ENCODE results near the gene SLCO2A1.

Gene SLCO2A1

DNA sequence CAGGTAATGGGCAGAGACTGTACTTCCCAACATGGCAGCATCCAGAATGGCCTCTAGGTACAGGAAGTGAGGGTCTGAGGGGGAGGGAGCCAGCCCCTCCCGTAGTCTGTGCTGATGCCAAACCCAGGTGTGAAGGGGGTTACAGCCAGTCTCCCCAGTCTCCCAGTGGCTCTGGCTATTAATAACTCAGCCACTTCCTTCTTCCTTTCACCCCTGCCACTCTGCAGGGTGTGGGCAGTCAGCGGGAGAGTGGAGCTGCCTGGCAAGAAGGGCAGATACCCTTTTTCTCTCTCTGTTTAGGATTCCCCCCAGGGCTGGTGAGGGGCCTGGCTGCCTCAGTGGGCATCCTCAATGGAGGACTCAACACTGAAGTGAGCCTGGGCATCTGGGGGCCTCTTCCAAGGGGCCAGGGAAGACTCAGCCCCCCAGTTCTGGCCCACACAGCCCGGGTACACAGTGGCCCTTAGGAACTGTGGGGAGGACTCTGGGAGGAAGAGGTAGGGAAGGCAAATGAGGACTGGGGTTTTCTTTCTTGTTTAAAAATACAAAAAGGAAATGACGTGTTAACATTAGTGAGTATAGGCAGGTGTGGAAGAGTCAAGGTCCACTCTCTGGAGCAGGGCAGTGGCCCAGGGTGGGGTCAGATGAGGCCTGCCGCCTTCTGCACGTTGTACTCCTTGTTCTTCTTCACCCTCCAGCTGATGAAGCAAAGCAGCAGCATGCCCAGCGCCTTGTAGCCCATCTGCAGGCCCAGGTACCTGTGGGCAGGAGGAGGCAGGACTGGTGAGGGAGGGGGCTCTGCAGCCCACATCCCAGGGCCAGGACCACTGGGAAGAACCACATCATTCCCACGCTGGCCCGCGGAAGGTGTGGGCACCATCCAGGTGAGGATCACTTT, 95.4 kb downstream of the SLCO2A1 start:
- TF ChIP-seq BACH2 (CRISPR knock-in tag; IDR thresholded peaks at IDR 0.05; ENCODE audit: borderline replicate concordance): no peak
- TF ChIP-seq, protein P1, sequence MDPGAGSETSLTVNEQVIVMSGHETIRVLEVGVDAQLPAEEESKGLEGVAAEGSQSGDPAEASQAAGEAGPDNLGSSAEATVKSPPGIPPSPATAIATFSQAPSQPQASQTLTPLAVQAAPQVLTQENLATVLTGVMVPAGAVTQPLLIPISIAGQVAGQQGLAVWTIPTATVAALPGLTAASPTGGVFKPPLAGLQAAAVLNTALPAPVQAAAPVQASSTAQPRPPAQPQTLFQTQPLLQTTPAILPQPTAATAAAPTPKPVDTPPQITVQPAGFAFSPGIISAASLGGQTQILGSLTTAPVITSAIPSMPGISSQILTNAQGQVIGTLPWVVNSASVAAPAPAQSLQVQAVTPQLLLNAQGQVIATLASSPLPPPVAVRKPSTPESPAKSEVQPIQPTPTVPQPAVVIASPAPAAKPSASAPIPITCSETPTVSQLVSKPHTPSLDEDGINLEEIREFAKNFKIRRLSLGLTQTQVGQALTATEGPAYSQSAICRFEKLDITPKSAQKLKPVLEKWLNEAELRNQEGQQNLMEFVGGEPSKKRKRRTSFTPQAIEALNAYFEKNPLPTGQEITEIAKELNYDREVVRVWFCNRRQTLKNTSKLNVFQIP (CRISPR knock-in tag; IDR thresholded peaks at IDR 0.05; ENCODE audit: borderline replicate concordance, low read depth): no peak
- TF ChIP-seq, protein P2, sequence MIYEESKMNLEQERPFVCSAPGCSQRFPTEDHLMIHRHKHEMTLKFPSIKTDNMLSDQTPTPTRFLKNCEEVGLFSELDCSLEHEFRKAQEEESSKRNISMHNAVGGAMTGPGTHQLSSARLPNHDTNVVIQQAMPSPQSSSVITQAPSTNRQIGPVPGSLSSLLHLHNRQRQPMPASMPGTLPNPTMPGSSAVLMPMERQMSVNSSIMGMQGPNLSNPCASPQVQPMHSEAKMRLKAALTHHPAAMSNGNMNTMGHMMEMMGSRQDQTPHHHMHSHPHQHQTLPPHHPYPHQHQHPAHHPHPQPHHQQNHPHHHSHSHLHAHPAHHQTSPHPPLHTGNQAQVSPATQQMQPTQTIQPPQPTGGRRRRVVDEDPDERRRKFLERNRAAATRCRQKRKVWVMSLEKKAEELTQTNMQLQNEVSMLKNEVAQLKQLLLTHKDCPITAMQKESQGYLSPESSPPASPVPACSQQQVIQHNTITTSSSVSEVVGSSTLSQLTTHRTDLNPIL (CRISPR knock-in tag; IDR thresholded peaks at IDR 0.05; ENCODE audit: low read depth): no peak
- TF ChIP-seq, protein P3, sequence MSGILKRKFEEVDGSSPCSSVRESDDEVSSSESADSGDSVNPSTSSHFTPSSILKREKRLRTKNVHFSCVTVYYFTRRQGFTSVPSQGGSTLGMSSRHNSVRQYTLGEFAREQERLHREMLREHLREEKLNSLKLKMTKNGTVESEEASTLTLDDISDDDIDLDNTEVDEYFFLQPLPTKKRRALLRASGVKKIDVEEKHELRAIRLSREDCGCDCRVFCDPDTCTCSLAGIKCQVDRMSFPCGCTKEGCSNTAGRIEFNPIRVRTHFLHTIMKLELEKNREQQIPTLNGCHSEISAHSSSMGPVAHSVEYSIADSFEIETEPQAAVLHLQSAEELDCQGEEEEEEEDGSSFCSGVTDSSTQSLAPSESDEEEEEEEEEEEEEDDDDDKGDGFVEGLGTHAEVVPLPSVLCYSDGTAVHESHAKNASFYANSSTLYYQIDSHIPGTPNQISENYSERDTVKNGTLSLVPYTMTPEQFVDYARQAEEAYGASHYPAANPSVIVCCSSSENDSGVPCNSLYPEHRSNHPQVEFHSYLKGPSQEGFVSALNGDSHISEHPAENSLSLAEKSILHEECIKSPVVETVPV (CRISPR knock-in tag; IDR thresholded peaks at IDR 0.05): no peak
- ATAC-seq: no peak

DNA sequence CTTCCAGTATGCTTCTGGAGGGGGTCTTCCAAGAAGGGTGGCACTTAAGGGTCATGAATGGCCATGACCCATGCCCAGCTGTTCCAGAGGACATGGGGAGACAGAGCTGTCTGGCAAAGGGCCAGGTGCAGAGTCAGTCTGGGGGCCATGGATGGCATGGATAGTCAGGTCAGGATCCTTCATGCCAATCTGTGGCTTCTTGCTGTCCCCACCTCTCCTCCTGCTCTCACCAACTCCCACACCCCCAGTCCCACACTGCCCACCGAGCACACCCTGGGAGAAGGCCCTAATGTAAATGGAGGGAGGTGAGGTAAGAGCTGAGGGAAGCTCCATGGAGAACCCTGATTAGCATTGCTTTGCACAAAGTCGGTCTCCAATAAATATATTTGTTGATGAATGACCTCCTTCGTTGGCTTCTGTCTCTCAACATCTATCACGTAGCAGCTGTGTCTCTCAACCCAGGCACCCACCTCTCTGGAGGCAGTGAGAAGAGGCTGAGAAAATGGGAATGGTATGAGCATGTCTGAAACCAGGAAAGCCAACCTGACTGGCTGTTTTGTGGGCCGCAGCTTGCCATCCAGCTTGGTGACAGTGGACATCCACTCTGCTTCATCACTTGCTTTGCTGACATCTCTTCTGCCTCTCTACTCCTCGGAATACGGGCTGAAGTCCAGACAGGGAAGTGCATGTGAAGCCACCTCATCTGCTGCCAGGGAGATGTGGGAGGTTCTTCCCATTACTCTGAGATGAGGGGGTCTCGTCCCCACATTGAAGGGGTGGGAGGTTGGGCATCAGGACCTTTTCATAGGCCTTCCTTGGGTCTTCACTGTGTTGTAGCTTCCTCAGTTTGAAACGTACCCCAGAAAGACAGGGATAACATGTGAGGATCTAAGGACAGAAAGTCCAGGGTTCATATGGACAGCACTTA, 96.4 kb downstream of the SLCO2A1 start:
- no peak for TF ChIP-seq PPARA (CRISPR knock-in tag; IDR thresholded peaks at IDR 0.05; ENCODE audit: borderline replicate concordance)
- no peak for TF ChIP-seq ARNTL (CRISPR knock-in tag; IDR thresholded peaks at IDR 0.05; ENCODE audit: borderline replicate concordance, low read depth)
- no peak for TF ChIP-seq ESRRG (CRISPR knock-in tag; IDR thresholded peaks at IDR 0.05)
- TF ChIP-seq, protein P4, sequence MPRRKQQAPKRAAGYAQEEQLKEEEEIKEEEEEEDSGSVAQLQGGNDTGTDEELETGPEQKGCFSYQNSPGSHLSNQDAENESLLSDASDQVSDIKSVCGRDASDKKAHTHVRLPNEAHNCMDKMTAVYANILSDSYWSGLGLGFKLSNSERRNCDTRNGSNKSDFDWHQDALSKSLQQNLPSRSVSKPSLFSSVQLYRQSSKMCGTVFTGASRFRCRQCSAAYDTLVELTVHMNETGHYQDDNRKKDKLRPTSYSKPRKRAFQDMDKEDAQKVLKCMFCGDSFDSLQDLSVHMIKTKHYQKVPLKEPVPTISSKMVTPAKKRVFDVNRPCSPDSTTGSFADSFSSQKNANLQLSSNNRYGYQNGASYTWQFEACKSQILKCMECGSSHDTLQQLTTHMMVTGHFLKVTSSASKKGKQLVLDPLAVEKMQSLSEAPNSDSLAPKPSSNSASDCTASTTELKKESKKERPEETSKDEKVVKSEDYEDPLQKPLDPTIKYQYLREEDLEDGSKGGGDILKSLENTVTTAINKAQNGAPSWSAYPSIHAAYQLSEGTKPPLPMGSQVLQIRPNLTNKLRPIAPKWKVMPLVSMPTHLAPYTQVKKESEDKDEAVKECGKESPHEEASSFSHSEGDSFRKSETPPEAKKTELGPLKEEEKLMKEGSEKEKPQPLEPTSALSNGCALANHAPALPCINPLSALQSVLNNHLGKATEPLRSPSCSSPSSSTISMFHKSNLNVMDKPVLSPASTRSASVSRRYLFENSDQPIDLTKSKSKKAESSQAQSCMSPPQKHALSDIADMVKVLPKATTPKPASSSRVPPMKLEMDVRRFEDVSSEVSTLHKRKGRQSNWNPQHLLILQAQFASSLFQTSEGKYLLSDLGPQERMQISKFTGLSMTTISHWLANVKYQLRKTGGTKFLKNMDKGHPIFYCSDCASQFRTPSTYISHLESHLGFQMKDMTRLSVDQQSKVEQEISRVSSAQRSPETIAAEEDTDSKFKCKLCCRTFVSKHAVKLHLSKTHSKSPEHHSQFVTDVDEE (CRISPR knock-in tag; IDR thresholded peaks at IDR 0.05): no peak
- TF ChIP-seq TOX (CRISPR knock-in tag; IDR thresholded peaks at IDR 0.05; ENCODE audit: borderline replicate concordance): no peak
- TF ChIP-seq ZFP30 (CRISPR knock-in tag; IDR thresholded peaks at IDR 0.05): no peak
- TF ChIP-seq, protein P5, sequence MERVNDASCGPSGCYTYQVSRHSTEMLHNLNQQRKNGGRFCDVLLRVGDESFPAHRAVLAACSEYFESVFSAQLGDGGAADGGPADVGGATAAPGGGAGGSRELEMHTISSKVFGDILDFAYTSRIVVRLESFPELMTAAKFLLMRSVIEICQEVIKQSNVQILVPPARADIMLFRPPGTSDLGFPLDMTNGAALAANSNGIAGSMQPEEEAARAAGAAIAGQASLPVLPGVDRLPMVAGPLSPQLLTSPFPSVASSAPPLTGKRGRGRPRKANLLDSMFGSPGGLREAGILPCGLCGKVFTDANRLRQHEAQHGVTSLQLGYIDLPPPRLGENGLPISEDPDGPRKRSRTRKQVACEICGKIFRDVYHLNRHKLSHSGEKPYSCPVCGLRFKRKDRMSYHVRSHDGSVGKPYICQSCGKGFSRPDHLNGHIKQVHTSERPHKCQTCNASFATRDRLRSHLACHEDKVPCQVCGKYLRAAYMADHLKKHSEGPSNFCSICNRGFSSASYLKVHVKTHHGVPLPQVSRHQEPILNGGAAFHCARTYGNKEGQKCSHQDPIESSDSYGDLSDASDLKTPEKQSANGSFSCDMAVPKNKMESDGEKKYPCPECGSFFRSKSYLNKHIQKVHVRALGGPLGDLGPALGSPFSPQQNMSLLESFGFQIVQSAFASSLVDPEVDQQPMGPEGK (CRISPR knock-in tag; IDR thresholded peaks at IDR 0.05; ENCODE audit: borderline replicate concordance): no peak
- TF ChIP-seq ISL1 (CRISPR knock-in tag; IDR thresholded peaks at IDR 0.05): no peak
- TF ChIP-seq, protein P1 (CRISPR knock-in tag; IDR thresholded peaks at IDR 0.05; ENCODE audit: borderline replicate concordance, low read depth): no peak
- TF ChIP-seq TCF4 (CRISPR knock-in tag; IDR thresholded peaks at IDR 0.05; ENCODE audit: borderline replicate concordance): no peak
- ATAC-seq: no peak

DNA sequence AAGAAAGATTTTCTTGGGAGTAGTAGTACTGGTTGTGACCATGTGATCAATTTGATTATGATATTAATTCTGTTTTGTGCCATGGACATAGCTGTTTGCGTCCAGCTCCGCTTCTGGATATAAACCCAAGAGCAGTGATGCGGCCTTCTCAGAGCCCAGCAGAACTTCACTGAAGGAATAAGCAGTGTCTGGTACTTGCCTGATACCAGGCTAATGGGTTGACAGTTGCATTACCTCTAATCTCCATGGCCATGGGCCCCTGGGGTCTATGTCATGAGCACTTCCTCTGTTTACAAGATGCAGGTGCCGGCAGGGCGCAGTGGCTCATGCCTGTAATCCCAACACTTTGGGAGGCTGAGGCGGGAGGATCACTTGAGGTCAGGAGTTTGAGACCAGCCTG, 97.7 kb downstream of the SLCO2A1 start:
- no peak for ATAC-seq
- TF ChIP-seq ZC3H10 (CRISPR knock-in tag; IDR thresholded peaks at IDR 0.05) (no peak), BACH2 (CRISPR knock-in tag; IDR thresholded peaks at IDR 0.05; ENCODE audit: borderline replicate concordance) (no peak), GLIS3 (CRISPR knock-in tag; IDR thresholded peaks at IDR 0.05) (no peak), ESRRG (CRISPR knock-in tag; IDR thresholded peaks at IDR 0.05) (no peak), ZNF70 (CRISPR knock-in tag; IDR thresholded peaks at IDR 0.05) (no peak), OSR1 (CRISPR knock-in tag; IDR thresholded peaks at IDR 0.05) (no peak), ARNTL (CRISPR knock-in tag; IDR thresholded peaks at IDR 0.05; ENCODE audit: borderline replicate concordance, low read depth) (no peak), TOX (CRISPR knock-in tag; IDR thresholded peaks at IDR 0.05; ENCODE audit: borderline replicate concordance) (no peak), ISL1 (CRISPR knock-in tag; IDR thresholded peaks at IDR 0.05) (no peak), ZNF565 (CRISPR knock-in tag; conservative IDR thresholded peaks at IDR 0.05; ENCODE audit: low read depth) (no peak), RARB (CRISPR knock-in tag; IDR thresholded peaks at IDR 0.05) (no peak)
- TF ChIP-seq, protein P5 (CRISPR knock-in tag; IDR thresholded peaks at IDR 0.05; ENCODE audit: borderline replicate concordance): no peak
- TF ChIP-seq, protein P3 (CRISPR knock-in tag; IDR thresholded peaks at IDR 0.05): no peak
